Transverse colon (tissue), 4 donors: ENCODE measurements around the gene PLCB2.

Source experiments
- POLR2A ChIP-seq: fragments of 450-650 bp; IDR thresholded peaks from one replicate; pipeline ENCODE4 v1.6.1; 2016; ENCODE audit warnings: antibody characterized with exemption, mild to moderate bottlenecking, moderate library complexity
- POLR2AphosphoS5 ChIP-seq, 3 donors: sonication (generic); formaldehyde crosslinking; IDR thresholded peaks; one replicate each; pipeline ENCODE4 v1.6.1; 2016; ENCODE audit warnings: antibody characterized with exemption in 3 of 3
- TF ChIP-seq, protein P1 (sequence below), 5 experiments: fragments of 200-600 bp in 3 of 5; fragments of 450-650 bp in 2 of 5; sonication (generic) in 3 of 5; IDR thresholded peaks; 1 replicate in 2 of 5; 2 replicates in 3 of 5; pipeline ENCODE4 v1.5.1; 2016 to 2017; ENCODE audit warnings: antibody characterized with exemption in 5 of 5, inconsistent platforms in 3 of 5, mild to moderate bottlenecking in 2 of 5, moderate library complexity in 1 of 5

DNA sequence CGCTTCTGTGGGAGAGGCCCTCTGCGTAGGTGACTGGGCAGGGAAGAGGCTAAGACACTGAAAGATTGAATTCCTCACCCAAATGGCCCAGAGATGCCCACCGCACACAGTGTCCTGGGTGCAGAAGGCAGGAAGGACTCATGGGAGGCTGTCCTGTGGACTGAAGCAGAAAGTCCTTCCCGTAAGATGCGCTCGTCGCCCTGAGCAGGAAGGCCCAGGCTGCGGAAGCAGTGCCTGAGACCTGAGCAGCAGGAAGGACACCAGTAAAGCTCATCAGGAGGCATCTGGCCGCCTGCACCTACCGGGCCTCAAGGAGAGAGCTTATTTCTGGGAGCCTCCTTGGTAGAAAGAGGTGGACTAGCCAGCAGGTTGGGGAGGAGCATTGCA, 65.5 kb downstream of the PLCB2 start:
- TF ChIP-seq, protein P1, sequence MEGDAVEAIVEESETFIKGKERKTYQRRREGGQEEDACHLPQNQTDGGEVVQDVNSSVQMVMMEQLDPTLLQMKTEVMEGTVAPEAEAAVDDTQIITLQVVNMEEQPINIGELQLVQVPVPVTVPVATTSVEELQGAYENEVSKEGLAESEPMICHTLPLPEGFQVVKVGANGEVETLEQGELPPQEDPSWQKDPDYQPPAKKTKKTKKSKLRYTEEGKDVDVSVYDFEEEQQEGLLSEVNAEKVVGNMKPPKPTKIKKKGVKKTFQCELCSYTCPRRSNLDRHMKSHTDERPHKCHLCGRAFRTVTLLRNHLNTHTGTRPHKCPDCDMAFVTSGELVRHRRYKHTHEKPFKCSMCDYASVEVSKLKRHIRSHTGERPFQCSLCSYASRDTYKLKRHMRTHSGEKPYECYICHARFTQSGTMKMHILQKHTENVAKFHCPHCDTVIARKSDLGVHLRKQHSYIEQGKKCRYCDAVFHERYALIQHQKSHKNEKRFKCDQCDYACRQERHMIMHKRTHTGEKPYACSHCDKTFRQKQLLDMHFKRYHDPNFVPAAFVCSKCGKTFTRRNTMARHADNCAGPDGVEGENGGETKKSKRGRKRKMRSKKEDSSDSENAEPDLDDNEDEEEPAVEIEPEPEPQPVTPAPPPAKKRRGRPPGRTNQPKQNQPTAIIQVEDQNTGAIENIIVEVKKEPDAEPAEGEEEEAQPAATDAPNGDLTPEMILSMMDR (IDR thresholded peaks at IDR 0.05) = no peak
- no peak for TF ChIP-seq POLR2A
- TF ChIP-seq POLR2AphosphoS5 (IDR thresholded peaks at IDR 0.05) = no peak
